GM13976 (cell line): ENCODE data around the gene APBA2.

ENCODE experiments used
- DNase-seq: peaks from one replicate; pipeline ENCODE4 v3.0.0; 2012; ENCODE audit warnings: low spot score
- CTCF ChIP-seq: IDR thresholded peaks from 2 replicates; pipeline ENCODE4 v1.5.1; 2012; ENCODE audit warnings: borderline replicate concordance, mild to moderate bottlenecking; ENCODE audit not compliant: insufficient read depth; ENCODE audit errors: extremely low read depth, missing control alignments, control extremely low read depth
- in situ Hi-C: fragments of 300-500 bp; cut with MboI; formaldehyde crosslinking; loops from one replicate; pipeline ENCODE4 v1.12.0; 2022; ENCODE audit warnings: low sequenced_read_pairs, mixed read lengths, inconsistent platforms; ENCODE audit not compliant: unreplicated experiment

Gene APBA2

GRCh38 chr15:29081781-29082180 is 196.0 kb downstream of the APBA2 start:
- in situ Hi-C loops = no loop called here
- no peak for TF ChIP-seq CTCF

GRCh38 chr15:29083161-29083560 is 197.4 kb downstream of the APBA2 start:
- in situ Hi-C loops = no loop called here
- TF ChIP-seq CTCF = no peak
- no peak for DNase-seq

More at GRCh38 chr15:29081781-29082180, 196.0 kb downstream of the APBA2 start:
- DNase-seq = no peak

- no peak for TF ChIP-seq CTCF
- in situ Hi-C loops = no loop called here
- no peak for DNase-seq
Measured at GRCh38 chr15:29083858-29084257, 198.1 kb downstream of the APBA2 start.

- no peak for DNase-seq
- in situ Hi-C loops = no loop called here
- TF ChIP-seq CTCF = no peak
Measured at GRCh38 chr15:29086001-29086400, 200.2 kb downstream of the APBA2 start.

GRCh38 chr15:29086891-29087290 is 201.1 kb downstream of the APBA2 start:
- no peak for TF ChIP-seq CTCF
- in situ Hi-C loops = no loop called here
- DNase-seq = no peak

GRCh38 chr15:29087521-29088285 is 201.9 kb downstream of the APBA2 start:
- no peak for TF ChIP-seq CTCF
- in situ Hi-C loops = no loop called here
- no peak for DNase-seq
